Type B pancreatic cell (in vitro differentiated cells): Measurements from ENCODE around the gene STAB2. TPM values are rescaled to one million over a fixed set of nuclear protein-coding genes. Genes with fewer than 3 reads are reported as not detected.

Experiments used
- DNase-seq: peaks from one replicate; pipeline ENCODE4 v3.0.0; 2021; ENCODE audit warnings: mixed read lengths; ENCODE audit not compliant: unreplicated experiment; ENCODE audit errors: extremely low spot score
- H3K27ac Mint-ChIP-seq: 2 replicates; pipeline ENCODE4 v1.8.0; 2021; ENCODE audit warnings: mild to moderate bottlenecking, mixed read lengths
- H3K27me3 Mint-ChIP-seq: 2 replicates; pipeline ENCODE4 v1.8.0; 2021; ENCODE audit warnings: mixed read lengths
- H3K36me3 Mint-ChIP-seq: 2 replicates; pipeline ENCODE4 v1.8.0; 2021; ENCODE audit warnings: mixed read lengths
- H3K4me1 Mint-ChIP-seq: one replicate; pipeline ENCODE4 v1.8.0; 2021; ENCODE audit warnings: mixed read lengths; ENCODE audit not compliant: unreplicated experiment
- H3K4me3 Mint-ChIP-seq: 2 replicates; pipeline ENCODE4 v1.8.0; 2021; ENCODE audit warnings: mild to moderate bottlenecking, mixed read lengths
- H3K9me3 Mint-ChIP-seq: 2 replicates; pipeline ENCODE4 v1.8.0; 2021; ENCODE audit warnings: mixed read lengths
- CTCF ChIP-seq: fragments of 200-600 bp; sonication (generic); conservative IDR thresholded peaks from 2 replicates; pipeline ENCODE4 v1.5.0; 2021; ENCODE audit warnings: antibody characterized with exemption, mild to moderate bottlenecking
- total RNA-seq: library from RNA; stranded (reverse); gene quantifications from 2 replicates; pipeline ENCODE4 v1.2.1, GENCODE V29; 2021; ENCODE audit warnings: low replicate concordance

Gene STAB2
- total RNA-seq, 1 donor from 2014 or later = not detected

- Mint-ChIP-seq H3K27ac (no peak overlapping the region), H3K36me3 (no peaks in the 10 kb centered on the region), H3K4me1 (no peaks in the 10 kb centered on the region), H3K4me3 (no peak overlapping the region), H3K27me3 (peaks cover 3% of the 10 kb centered on the region), H3K9me3 (no peaks in the 10 kb centered on the region)
- DNase-seq = no peak
- TF ChIP-seq CTCF = no peak
These were observed 81.4 kb downstream of the STAB2 start for GRCh38 chr12:103668520-103668919.

- H3K4me3 Mint-ChIP-seq = no peak overlapping the region
- no peaks in the 10 kb centered on the region for H3K36me3 Mint-ChIP-seq
- no peaks in the 10 kb centered on the region for H3K9me3 Mint-ChIP-seq
- H3K27me3 Mint-ChIP-seq = no peaks in the 10 kb centered on the region
- H3K27ac Mint-ChIP-seq = no peak overlapping the region
- TF ChIP-seq CTCF = no peak
- no peak for DNase-seq
- H3K4me1 Mint-ChIP-seq = no peaks in the 10 kb centered on the region
These were observed 84.3 kb downstream of the STAB2 start for GRCh38 chr12:103671367-103671766.

- H3K36me3 Mint-ChIP-seq = no peaks in the 10 kb centered on the region
- no peaks in the 10 kb centered on the region for H3K27me3 Mint-ChIP-seq
- H3K4me3 Mint-ChIP-seq = no peak overlapping the region
- peak overlapping the region; percentile 12 for H3K27ac Mint-ChIP-seq
- no peaks in the 10 kb centered on the region for H3K4me1 Mint-ChIP-seq
- TF ChIP-seq CTCF = no peak
- H3K9me3 Mint-ChIP-seq = no peaks in the 10 kb centered on the region
- no peak for DNase-seq
These were observed 85.5 kb downstream of the STAB2 start for GRCh38 chr12:103672401-103673119.

- H3K4me3 Mint-ChIP-seq = no peak overlapping the region
- no peaks in the 10 kb centered on the region for H3K9me3 Mint-ChIP-seq
- H3K4me1 Mint-ChIP-seq = no peaks in the 10 kb centered on the region
- TF ChIP-seq CTCF = no peak
- H3K36me3 Mint-ChIP-seq = no peaks in the 10 kb centered on the region
- peak overlapping the region; percentile 23 for H3K27ac Mint-ChIP-seq
- DNase-seq = no peak
- H3K27me3 Mint-ChIP-seq = no peaks in the 10 kb centered on the region
These were observed 86.4 kb downstream of the STAB2 start for GRCh38 chr12:103673487-103673886.

GRCh38 chr12:103673891-103674375 lies 86.9 kb downstream of the STAB2 start:
- no peak for DNase-seq
- no peaks in the 10 kb centered on the region for H3K4me1 Mint-ChIP-seq
- no peak for TF ChIP-seq CTCF
- H3K36me3 Mint-ChIP-seq = no peaks in the 10 kb centered on the region
- H3K27me3 Mint-ChIP-seq = no peaks in the 10 kb centered on the region
- H3K27ac Mint-ChIP-seq = peak overlapping the region; percentile 23
- H3K4me3 Mint-ChIP-seq = no peak overlapping the region
- no peaks in the 10 kb centered on the region for H3K9me3 Mint-ChIP-seq
